ENCODE results near the gene UPK2. TPM values are rescaled to one million over a fixed set of nuclear protein-coding genes. Genes with fewer than 3 reads are reported as not detected.
"Not testable (repeated sequence)": the region's sequence is repeated elsewhere in the genome, so short reads cannot be mapped to it uniquely, and the experiment has no call there.

Gene UPK2
- polyA plus RNA-seq, 4 donors: 0.74 to 47.4 (median 26.7) TPM

DNA sequence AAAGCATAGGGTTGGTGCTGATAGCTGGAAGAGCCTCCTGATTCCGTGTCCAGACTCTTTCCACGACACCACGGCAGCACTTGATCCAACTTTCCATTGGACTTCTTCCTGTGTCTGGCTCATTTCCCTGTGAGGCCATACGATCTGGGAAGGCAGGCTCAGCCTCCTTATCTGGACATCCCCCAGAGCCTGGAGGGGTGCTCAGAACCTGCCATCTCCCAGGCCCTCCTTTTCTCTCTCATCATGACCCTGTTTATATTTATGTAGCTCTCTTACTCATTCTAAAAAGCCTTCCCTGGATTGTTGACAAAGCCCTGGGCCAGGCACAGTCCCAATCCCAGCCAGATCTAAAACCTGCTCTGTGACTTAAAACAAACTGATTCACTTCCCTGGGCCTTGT lies 22.6 kb upstream of the UPK2 start:
- no peak for DNase-seq (ENCODE audit: low read depth in 4 of 4, low spot score in 3 of 4)

DNA sequence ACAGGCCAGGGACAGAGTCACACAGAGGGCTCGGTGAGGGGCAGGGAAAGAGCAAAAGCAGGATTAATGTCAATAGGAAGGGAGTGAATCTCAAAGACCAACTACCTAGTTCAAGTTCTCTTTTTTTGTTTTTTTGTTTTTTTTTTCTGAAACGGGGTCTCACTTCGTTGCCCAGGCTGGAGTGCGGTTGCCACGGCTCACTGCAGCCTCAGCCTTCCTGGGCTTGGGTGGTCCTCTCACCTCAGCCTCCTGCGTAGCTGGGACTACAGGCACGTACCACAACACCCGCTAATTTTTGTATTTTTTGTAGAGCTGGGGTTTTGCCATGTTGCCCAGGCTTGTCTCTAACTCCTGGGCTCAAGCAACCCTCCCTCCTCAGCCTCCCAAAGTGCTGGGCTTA lies 20.7 kb upstream of the UPK2 start:
- no peak for DNase-seq (ENCODE audit: low read depth in 4 of 4, low spot score in 3 of 4)

DNA sequence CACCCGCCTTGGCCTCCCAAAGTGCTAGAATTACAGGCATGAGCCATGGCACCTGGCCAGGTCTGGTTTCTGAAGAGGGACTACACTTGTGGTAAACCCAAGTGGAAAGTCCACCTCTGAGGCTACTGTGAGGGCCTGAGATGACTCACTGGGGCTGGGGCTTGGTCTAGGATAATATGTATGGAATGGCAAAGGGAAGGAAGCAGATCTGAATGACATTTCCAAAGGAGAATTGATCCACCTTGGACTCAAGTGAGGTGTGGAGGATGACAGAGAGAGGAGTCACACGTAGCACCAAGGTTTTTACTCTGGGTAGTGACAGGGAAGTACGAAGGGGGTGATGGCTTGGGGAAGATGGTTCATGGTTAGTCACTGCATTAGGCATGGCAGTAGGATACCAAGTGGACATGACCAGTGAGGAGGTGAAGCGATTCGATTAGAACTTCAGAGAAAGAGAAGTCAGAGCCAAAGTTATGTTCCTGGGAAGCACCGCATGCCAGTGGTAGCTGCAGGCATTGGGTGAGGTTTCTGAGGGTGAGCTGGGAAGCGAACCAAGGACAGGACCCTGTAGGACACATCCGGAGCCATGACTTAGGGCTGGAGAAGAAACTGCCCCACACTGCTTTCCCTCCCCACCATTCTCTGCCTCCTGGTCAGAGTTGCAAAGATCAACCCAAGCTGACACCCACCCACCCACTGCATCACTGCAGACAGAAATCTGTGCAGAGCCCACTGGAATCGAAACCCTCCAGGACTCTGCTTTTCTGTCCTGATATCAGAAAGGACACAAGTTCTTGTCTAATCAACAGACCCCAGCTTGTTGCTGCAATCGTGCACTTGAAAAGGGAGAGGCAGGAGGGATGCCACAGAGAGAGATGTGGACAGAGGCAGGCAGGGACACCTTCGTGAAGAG lies 17.4 kb upstream of the UPK2 start:
- DNase-seq (ENCODE audit: low read depth in 4 of 4, low spot score in 3 of 4): no peak

DNA sequence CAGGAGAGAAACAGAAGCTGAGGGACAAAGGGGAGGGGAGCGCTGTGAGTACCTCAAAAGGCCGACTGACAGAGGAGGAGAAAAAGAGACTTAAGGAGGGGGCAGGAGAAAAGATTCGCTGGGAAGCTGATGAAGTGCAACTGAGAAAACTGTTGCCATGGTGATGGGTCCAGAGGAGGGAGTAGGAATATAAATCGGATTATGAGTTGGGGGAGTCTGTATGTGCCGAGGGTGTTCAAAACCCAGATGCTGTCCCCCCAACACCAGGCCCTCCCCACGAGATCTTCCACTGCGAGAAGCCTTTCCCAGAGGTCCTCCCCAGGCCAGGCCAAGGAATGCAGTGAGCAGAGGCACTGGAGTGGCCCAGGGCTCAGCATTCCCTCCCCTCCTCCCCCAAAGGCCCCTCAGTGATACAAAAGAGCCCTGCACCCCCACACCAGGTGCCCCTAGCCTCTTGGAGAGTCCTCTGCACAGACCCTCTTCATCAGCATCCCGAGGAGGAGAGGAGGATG lies 16.6 kb upstream of the UPK2 start:
- DNase-seq (ENCODE audit: low read depth in 4 of 4, low spot score in 3 of 4): no peak

DNA sequence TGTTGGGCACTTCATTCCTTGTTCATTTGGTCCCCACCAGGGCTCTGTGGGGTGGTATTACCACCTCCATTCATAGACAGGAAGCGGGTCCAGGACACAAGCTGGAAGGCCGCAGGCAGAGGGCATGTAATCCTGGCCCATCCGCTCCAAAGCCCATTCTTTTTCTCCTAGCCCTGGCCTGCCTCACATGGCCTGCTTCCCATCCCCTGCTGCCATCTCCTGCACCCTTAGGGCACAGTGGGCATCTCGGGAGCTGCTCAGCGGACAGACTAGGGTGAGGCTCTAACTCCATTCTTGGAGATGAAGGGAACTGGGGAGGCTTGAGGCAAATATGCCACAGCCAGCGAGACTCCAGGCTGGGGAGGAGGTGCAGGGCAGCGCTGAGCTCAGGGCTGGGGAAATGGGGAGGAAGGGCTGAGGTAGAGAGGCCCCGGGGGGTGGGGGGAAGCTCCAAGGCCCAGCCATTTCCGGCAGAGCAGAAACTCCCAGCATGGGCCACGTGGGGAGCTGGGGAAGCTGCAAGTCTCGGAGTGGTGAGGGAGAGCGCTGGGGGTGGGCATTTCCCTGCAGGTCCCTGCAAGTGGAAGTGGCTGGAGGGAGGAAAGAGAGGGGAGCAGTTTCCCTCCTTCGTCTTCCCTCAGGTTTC lies 16.0 kb upstream of the UPK2 start:
- DNase-seq (ENCODE audit: low read depth in 4 of 4, low spot score in 3 of 4): no peak

DNA sequence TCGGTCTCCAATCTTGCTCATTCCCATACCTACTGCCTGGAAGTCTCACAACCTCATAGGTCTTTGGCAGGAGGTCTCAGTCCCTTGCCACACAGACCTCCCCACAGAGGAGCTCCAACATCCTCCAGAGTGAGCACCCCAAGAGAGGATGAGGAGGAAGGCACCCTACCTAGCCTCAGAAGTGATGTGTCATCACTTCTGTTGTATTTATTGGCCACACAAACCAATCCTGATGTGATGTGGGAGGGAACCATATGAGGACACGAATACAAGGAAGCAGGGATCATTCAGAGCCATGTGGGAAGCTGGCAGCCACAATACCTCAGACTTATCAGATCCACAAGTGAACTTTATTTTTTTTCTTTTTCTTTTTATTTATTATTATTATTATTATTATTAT lies 9.0 kb upstream of the UPK2 start:
- DNase-seq (ENCODE audit: low read depth in 4 of 4, low spot score in 3 of 4): no peak

DNA sequence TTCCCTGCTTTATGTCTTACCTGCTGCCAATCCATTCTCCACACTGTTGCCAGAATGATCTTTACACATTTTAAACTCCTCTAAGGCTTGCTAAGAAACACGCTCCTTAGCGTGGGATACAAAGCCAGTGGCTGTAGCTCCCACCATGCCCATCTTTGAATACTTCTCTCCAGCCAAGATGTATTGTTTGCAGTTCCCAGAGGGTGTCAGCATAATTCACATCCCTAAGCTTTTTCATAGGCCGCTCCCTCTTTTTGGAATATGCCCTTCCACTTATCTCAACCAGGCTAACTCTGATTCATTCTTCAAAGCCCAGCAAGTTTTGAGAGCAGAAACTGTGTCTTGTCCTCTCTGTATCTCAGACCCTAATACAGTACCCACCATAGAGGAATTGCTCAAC lies 8.1 kb upstream of the UPK2 start:
- DNase-seq (ENCODE audit: low read depth in 4 of 4, low spot score in 3 of 4): no peak

DNA sequence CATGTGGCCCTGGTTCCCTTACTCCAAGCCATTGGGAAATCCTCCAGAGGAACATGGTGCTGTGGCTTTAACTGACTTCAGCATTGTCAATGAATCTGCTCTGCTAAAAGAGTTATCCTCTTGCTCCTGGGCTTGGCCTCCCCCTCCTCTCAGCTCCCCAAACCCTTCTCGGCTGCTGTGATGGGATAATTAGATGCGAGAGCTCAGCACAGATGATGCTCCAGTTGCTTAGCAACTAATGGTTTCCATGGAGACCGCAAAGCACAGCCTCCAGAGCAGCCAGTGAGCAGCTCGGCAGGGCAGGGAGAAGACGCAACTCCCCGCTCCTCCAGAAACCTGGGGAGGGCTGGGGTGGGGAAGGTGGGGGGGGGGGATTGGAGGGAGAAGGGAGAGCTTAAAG lies 2.8 kb upstream of the UPK2 start:
- DNase-seq (ENCODE audit: low read depth in 4 of 4, low spot score in 3 of 4): no peak

DNA sequence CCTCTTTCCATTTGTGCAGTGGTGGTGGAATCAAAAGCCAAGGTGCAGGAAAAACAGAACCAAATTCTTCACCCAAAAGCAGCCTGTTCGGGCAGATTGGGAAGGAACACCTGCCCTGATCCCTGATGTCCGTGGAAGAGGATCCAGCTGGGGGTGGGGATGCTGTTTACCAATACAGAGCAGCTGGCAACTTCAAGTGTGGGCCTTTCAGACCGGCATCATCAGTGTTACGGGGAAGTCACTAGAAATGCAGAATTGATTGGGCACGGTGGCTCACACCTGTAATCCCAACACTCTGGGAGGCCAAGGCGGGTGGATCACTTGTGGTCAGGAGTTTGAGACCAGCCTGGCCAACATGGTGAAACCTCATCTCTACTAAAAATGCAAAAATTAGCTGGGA lies 2.1 kb upstream of the UPK2 start:
- DNase-seq (ENCODE audit: low read depth in 4 of 4, low spot score in 3 of 4): not testable (repeated sequence)

DNA sequence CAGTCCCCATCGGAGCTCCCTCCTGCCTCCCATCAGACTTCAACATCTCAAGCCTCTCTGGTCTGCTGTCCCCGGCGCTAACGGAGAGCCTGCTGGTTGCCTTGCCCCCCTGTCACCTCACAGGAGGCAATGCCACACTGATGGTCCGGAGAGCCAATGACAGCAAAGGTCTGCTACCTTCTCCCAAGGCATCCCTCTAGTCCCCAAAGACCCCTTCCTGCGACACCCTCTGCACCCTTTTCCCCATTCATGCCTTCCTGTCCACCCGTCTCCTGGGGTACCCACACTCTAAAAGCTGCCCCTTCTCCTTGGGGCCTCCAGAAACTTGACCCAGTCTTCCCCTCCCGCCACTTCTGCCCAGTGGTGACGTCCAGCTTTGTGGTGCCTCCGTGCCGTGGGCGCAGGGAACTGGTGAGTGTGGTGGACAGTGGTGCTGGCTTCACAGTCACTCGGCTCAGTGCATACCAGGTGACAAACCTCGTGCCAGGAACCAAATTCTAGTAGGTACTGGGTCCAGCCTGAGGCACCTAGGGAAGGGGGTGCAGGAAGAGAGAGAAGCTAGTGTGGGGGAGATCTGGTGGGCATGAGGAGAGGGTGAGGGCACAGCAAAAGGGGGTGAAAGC lies 860 bp downstream of the UPK2 start:
- no peak for DNase-seq (ENCODE audit: low read depth in 4 of 4, low spot score in 3 of 4)

DNA sequence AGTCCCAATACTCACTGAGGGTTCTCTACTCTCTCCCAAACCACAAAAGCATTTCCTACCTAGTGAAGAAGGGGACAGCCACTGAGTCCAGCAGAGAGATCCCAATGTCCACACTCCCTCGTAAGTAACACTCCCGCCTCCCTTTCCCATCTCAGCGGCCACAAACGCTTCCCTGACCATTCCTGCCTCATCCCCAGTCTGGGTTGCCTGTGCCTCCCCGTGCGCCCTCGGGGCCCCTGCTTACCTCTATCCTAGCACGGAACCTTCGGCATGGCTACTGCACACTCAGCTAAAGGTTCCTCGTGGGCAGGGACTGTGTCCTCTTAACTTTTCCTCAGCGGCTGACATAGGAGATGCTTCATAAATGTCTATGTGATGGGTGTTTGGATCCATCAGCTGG lies 1.5 kb downstream of the UPK2 start:
- DNase-seq (ENCODE audit: low read depth in 4 of 4, low spot score in 3 of 4): no peak

DNA sequence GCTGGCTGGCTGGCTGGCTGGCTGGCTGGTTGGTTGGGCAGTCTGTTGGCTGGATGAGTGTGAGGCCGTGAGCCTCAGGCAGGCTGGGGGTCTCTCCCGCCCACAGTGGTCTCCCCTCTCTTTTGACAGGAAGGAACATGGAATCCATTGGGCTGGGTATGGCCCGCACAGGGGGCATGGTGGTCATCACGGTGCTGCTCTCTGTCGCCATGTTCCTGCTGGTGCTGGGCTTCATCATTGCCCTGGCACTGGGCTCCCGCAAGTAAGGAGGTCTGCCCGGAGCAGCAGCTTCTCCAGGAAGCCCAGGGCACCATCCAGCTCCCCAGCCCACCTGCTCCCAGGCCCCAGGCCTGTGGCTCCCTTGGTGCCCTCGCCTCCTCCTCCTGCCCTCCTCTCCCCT lies 1.9 kb downstream of the UPK2 start:
- no peak for DNase-seq (ENCODE audit: low read depth in 4 of 4, low spot score in 3 of 4)

DNA sequence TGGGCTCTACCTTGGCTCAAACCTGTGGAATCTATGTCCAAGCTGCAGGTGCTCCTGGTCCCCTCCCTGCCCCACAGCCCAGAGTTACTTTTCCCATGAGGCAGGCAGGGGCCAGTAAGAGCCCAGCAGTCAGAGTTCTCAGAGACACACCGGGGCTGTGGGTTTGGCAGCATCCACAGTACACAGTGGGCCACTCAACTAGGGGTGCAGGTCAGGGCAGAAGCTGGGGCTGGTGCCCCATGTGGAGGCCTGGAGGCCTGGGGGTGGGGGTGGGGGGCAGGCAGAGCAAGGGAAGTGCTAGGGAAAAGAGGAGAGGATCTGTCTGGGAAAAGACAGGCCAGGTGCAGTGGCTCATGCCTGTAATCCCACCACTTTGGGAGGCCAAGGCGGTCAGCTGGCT lies 2.5 kb downstream of the UPK2 start:
- no peak for DNase-seq (ENCODE audit: low read depth in 4 of 4, low spot score in 3 of 4)

DNA sequence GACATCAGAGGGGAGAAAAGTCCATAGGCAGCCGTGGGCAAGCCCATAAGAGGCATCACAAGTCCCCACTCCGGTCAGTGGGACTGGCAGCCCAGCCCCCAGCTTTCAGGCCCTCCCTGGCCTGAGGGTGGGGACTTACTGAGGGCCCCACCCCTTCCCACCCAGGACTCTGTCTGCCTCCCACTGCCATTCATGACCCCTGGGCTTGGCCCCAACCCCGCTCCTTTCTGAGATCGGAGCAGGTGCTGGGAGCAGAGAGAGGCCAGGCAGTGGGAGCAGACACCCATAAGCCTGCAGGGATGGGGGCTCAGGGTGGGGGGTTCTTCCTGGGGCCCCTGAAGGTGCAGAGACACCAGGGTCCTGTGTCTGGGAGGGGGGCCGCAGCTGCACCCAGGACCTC lies 5.1 kb downstream of the UPK2 start:
- DNase-seq (ENCODE audit: low read depth in 4 of 4, low spot score in 3 of 4): no peak

DNA sequence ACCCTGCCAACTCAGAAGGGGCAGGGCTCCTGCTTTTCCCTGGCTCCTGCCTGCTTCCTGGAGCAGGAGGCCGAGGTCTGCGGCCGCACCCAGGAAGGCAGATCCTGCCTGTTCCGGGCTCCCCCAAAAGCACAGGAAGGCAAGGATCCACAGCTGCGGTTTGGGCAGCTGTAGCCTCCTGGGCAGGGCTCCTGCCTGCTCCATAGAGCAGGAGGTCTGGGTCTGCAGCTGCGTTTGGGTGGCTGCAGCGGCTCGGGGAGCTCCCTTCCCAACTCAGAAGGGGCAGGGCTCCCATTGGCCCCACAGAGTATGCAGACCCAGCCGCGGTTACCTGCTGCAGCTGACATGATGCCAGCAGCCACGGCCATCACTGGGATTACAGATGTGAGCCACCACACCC lies 5.5 kb downstream of the UPK2 start:
- no peak for DNase-seq (ENCODE audit: low read depth in 4 of 4, low spot score in 3 of 4)

DNA sequence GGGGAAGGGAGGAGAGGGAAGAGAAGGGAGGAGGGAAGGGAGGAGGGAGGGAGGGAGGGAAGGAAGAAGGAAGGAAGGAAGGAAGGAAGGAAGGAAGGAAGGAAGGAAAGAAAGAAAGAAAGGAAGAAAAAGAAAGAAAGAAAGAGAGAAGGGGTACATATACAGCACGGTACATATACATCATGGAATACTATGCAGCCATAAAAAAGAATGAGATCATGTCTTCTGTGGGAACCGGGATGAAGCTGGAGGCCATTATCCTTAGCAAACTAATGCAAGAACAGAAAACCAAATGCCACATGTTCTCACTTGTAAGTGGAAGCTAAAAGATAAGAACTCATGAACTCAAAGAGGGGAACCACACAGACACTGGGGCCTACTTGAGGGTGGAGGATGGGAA lies 13.4 kb downstream of the UPK2 start:
- DNase-seq (ENCODE audit: low read depth in 4 of 4, low spot score in 3 of 4): not testable (repeated sequence)

DNA sequence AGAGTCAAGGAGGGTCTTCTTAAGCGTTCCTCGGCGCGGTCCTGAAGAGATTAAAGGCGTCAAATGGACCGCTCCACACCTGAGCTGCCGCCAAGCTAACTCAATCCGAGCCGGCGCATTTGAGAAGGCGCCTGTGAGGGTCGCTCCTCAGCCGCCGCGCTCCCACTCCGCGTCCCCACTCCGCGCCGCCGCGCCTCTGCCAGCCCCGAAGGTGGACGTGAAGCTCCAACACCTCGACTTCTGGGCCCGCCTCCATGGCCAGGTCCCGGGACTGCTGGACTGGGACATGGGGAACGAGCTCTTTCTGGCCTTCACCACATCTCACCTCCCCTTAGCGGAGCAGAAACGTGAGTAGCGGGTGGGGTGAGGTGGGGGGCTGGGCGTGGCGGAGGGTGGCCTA lies 15.5 kb downstream of the UPK2 start, which contains the start of gene FOXR1:
Gene FOXR1, plus strand, starts transcription at position 116 of the 400 bp plus-strand sequence. Its CDS starts 171 bp downstream, at position 287.
- no peak for DNase-seq (ENCODE audit: low read depth in 4 of 4, low spot score in 3 of 4)

DNA sequence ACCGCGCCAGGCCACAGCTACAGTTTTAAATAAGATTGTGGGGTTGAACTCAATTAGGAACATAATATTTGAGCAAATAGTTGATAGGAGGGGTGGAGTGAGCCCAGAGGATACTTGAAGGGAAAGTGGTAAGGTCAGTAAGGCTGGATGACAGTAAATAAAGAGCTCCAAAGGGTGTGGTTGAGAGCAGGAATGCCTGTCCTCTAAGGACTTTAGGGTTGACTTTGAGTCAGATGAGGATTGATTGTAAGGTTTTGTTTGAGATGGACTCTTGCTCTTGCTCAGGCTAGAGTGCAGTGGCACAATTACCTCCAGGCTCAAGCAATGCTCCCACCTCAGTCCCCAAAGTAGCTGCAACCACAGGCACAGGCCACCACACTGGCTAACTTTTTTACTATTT lies 17.9 kb downstream of the UPK2 start:
- no peak for DNase-seq (ENCODE audit: low read depth in 4 of 4, low spot score in 3 of 4)

DNA sequence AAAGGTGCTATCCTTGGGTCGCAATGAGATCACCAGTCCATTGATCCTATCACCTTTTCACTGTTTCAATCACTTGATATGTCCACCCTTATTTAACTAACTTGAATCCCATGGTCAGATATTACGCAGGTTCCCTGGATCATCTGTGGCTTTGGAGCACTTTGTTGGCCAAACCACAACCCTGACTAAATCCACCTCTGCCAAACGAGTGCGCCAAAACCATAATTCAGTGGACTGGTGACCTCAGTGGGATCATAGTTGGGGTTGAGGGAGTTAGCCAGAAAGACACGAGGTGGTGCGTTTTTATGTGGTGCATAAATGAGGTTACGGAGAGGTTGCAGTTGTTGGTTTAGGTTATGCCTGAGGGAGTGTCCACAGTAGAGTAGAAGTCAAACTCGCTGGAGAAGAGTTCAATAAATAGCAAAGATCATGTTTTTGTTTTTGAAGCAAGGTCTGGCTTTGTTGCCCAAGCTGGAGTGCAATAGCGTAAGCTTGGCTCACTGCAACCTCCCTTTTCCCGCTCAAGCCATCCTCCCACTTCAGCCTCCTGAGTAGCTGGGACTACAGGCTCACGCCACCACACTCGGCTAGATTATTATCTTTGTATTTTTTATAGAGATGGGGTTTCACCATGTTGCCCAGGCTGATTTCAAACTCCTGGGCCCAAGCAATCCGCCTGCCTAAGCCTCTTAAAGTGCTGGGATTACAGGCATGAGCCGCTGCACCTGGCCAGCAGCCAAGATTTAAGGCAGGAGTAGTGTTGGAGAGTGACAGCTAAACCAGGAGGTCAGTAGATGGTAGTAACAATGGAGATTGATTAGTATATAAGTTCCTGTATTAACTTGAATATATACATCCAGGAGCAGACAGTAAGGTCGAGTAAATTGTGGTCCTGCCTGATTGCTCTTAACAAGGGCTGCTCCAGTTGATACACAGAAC lies 19.9 kb downstream of the UPK2 start:
- DNase-seq (ENCODE audit: low read depth in 4 of 4, low spot score in 3 of 4): no peak

DNA sequence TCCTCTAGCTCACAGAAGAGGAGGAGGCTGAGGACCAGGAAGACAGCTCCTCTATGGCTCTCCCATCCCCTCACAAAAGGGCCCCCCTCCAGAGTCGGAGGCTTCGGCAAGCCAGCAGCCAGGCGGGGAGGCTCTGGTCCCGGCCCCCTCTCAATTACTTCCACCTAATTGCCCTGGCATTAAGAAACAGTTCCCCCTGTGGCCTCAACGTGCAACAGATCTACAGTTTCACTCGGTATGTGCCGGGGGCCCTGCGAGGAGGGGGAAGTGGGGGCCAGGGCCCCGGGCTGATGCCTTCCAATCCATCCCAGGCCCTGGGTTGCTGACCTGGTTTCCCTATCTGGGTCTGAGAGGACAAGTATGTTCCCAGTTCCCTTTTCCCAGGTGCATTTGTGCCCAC lies 23.3 kb downstream of the UPK2 start:
- no peak for DNase-seq (ENCODE audit: low read depth in 4 of 4, low spot score in 3 of 4)
